Mesenchymal stem cell (in vitro differentiated cells and primary cell): ENCODE data around the gene SYPL1.

Source experiments
- DNase-seq: peaks from one replicate; pipeline ENCODE4 v3.0.0-alpha.2; 2013
- H2AFZ ChIP-seq: one replicate; pipeline ENCODE4 v1.6.1; 2013; ENCODE audit warnings: low read depth, mild to moderate bottlenecking, control low read depth, inconsistent platforms, low read length, moderate library complexity
- H2AK5ac ChIP-seq: 2 replicates; pipeline ENCODE4 v1.6.1; 2013; ENCODE audit warnings: low read length, moderate library complexity, mild to moderate bottlenecking, inconsistent platforms; ENCODE audit not compliant: severe bottlenecking
- H2BK120ac ChIP-seq: one replicate; pipeline ENCODE4 v1.6.1; 2013; ENCODE audit warnings: low read depth, mild to moderate bottlenecking, inconsistent platforms, low read length, moderate library complexity
- H2BK12ac ChIP-seq, 2 experiments: one replicate each; pipeline ENCODE4 v1.6.1; 2013; ENCODE audit warnings: inconsistent platforms in 2 of 2, low read length in 2 of 2, mild to moderate bottlenecking in 2 of 2, moderate library complexity in 2 of 2, control low read depth in 1 of 2
- H2BK15ac ChIP-seq: one replicate; pipeline ENCODE4 v1.6.1; 2013; ENCODE audit warnings: mild to moderate bottlenecking, low read depth, inconsistent platforms; ENCODE audit not compliant: poor library complexity, severe bottlenecking
- H2BK5ac ChIP-seq: 2 replicates; pipeline ENCODE4 v1.6.1; 2013; ENCODE audit warnings: low read depth, mild to moderate bottlenecking, low read length, control low read depth, inconsistent platforms; ENCODE audit not compliant: poor library complexity, severe bottlenecking
- H3K14ac ChIP-seq, 2 experiments: one replicate each; pipeline ENCODE4 v1.6.1; 2013; ENCODE audit warnings: inconsistent platforms in 2 of 2, low read length in 2 of 2, control low read depth in 1 of 2, mild to moderate bottlenecking in 1 of 2, moderate library complexity in 1 of 2
- H3K18ac ChIP-seq, 2 experiments: one replicate each; pipeline ENCODE4 v1.6.1; 2013; ENCODE audit warnings: inconsistent platforms in 2 of 2, low read length in 2 of 2, control low read depth in 1 of 2, low read depth in 1 of 2, mild to moderate bottlenecking in 1 of 2
- H3K23ac ChIP-seq, 2 experiments: one replicate each; pipeline ENCODE4 v1.6.1; 2013; ENCODE audit warnings: inconsistent platforms in 2 of 2, low read length in 2 of 2, mild to moderate bottlenecking in 2 of 2, moderate library complexity in 2 of 2, control low read depth in 1 of 2
- H3K27ac ChIP-seq: 2 replicates; pipeline ENCODE4 v1.5.1; 2013; ENCODE audit warnings: mild to moderate bottlenecking, moderate library complexity, low read length, control low read depth, inconsistent platforms; ENCODE audit not compliant: poor library complexity, severe bottlenecking
- H3K27me3 ChIP-seq, 2 experiments: 2 replicates each; pipeline versions ENCODE4 v1.6.1 to v1.7.0; 2013; ENCODE audit warnings: low read length in 2 of 2, mild to moderate bottlenecking in 2 of 2, moderate library complexity in 2 of 2, control low read depth in 1 of 2, inconsistent platforms in 1 of 2; ENCODE audit not compliant: control insufficient read depth in 1 of 2, insufficient read depth in 1 of 2
- H3K36me3 ChIP-seq, 2 experiments: 2 replicates each; pipeline versions ENCODE4 v1.6.1 to v1.7.0; 2013; ENCODE audit warnings: low read length in 2 of 2, control low read depth in 1 of 2, inconsistent platforms in 1 of 2, low read depth in 1 of 2, mild to moderate bottlenecking in 1 of 2; ENCODE audit not compliant: insufficient read depth in 2 of 2, control insufficient read depth in 1 of 2
- H3K4ac ChIP-seq, 2 experiments: one replicate each; pipeline ENCODE4 v1.6.1; 2013; ENCODE audit warnings: inconsistent platforms in 2 of 2, low read length in 2 of 2, mild to moderate bottlenecking in 2 of 2, moderate library complexity in 2 of 2, control low read depth in 1 of 2, low read depth in 1 of 2
- H3K4me1 ChIP-seq: 2 replicates; pipeline ENCODE4 v1.6.1; 2013; ENCODE audit warnings: low read depth, low read length, control low read depth; ENCODE audit not compliant: control insufficient read depth, insufficient read depth
- H3K4me2 ChIP-seq: 2 replicates; pipeline ENCODE4 v1.6.1; 2013; ENCODE audit warnings: low read length, mild to moderate bottlenecking, inconsistent platforms; ENCODE audit not compliant: poor library complexity, severe bottlenecking
- H3K4me3 ChIP-seq, 2 experiments: 2 replicates each; pipeline versions ENCODE4 v1.5.1 to v1.7.0; 2013; ENCODE audit warnings: low read length in 2 of 2, mild to moderate bottlenecking in 2 of 2, control low read depth in 1 of 2, low read depth in 1 of 2; ENCODE audit not compliant: insufficient read depth in 1 of 2
- H3K79me1 ChIP-seq: replicated peaks from 2 replicates; pipeline ENCODE4 v1.6.1; 2013; ENCODE audit warnings: mild to moderate bottlenecking, control low read depth, low read length, inconsistent platforms; ENCODE audit not compliant: poor library complexity, severe bottlenecking
- H3K9ac ChIP-seq: 2 replicates; pipeline ENCODE4 v1.7.0; 2013; ENCODE audit warnings: mild to moderate bottlenecking, low read length, moderate library complexity
- H3K9me3 ChIP-seq: 2 replicates; pipeline ENCODE4 v1.7.0; 2013; ENCODE audit warnings: mild to moderate bottlenecking, low read length; ENCODE audit not compliant: control insufficient read depth
- H4K8ac ChIP-seq: one replicate; pipeline ENCODE4 v1.6.1; 2013; ENCODE audit warnings: inconsistent platforms, mild to moderate bottlenecking, low read length, moderate library complexity
- H4K91ac ChIP-seq: one replicate; pipeline ENCODE4 v1.6.1; 2013; ENCODE audit warnings: mild to moderate bottlenecking, low read length, inconsistent platforms
- WGBS: methylation state at CpG from one replicate; pipeline ENCODE4 v1.1.7; 2013; ENCODE audit warnings: mixed read lengths; 5-methylcytosine and 5-hydroxymethylcytosine counted together

Gene SYPL1

DNA sequence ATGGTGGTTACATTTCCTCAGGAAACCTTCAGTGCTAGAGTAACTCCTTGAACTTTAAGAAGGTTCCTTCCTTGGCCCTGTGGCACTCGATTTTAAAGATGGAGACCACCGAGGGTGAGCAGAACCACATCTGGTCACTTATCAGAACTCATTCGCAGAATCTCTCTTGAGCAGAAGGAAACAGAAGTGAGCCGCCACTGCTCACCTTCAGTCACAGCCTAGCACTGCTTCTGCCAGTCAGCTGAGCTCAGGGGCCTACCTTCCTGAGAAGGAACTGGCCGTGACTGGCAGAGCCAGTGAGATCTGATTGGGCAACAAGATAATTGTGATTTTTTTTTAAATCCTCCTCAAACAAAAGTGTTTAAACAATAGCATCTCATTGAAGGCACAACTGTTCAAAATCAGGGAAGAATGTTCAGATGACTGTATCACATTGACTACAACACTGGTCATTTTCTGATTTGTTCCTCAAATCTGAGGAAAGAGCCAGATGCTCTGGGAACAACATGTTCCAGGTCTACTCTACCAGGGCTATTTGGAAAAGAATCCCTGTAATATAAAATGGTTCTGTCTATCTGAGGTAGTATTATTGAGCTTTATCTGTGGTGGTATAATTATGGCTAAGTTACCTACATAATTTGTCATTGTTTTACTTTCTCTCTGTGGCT, 2.7 kb upstream of the SYPL1 start:
- H3K18ac ChIP-seq: no peak overlapping the region
- no peak overlapping the region for H4K8ac ChIP-seq
- H4K91ac ChIP-seq: no peak overlapping the region
- no peaks in the 10 kb centered on the region for H3K79me1 ChIP-seq
- H3K36me3 ChIP-seq: no peaks in the 10 kb centered on the region
- H2BK12ac ChIP-seq: no peak overlapping the region
- H3K27me3 ChIP-seq: no peaks in the 10 kb centered on the region
- no peak overlapping the region for H3K14ac ChIP-seq
- no peak overlapping the region for H3K4ac ChIP-seq
- no peak overlapping the region for H2BK120ac ChIP-seq
- H3K23ac ChIP-seq: no peak overlapping the region
- no peak overlapping the region for H2BK15ac ChIP-seq
- H3K4me2 ChIP-seq: no peak overlapping the region
- H3K4me3 ChIP-seq: no peak overlapping the region
- no peak for DNase-seq
- no peaks in the 10 kb centered on the region for H3K4me1 ChIP-seq
- H3K27ac ChIP-seq: no peak overlapping the region
- WGBS: 89% methylated on average over 5 of the region's 5 CpGs
- no peak overlapping the region for H2AK5ac ChIP-seq
- no peak overlapping the region for H2BK5ac ChIP-seq
- H3K9ac ChIP-seq: no peak overlapping the region
- H3K9me3 ChIP-seq: no peaks in the 10 kb centered on the region
- no peak overlapping the region for H2AFZ ChIP-seq

DNA sequence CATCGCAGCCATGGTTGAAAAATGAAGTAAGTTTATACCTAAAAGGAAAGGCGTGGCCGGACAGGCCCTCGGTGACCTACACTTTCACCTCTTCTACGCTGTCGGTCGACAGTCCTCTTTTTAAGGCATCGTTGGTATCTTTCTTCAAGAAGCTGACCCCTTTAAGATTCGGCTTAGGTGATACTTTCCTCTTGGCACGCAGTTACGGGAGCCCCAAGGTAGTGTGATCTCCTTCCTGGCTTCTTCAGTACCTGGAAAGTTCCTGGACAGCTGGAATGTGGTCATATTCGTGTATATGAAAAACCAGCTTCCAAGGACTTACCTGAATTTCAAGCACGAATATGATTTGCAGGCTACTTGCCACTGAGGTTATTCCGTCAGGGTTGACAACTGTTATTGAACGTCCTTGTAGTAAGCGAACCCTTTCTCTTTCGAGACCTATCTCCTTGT, 885 bp upstream of the SYPL1 start:
- no peak overlapping the region for H3K4me2 ChIP-seq
- no peak overlapping the region for H2BK120ac ChIP-seq
- no peak overlapping the region for H4K91ac ChIP-seq
- peak overlapping the region in 1 of 2 experiments; percentile 52 for H2BK12ac ChIP-seq
- H3K27me3 ChIP-seq: no peaks in the 10 kb centered on the region
- DNase-seq: no peak
- H4K8ac ChIP-seq: peak overlapping the region; percentile 36
- H2BK5ac ChIP-seq: no peak overlapping the region
- peak overlapping the region; percentile 94 for H3K9ac ChIP-seq
- peak overlapping the region in 1 of 2 experiments; percentile 85 for H3K4me3 ChIP-seq
- H3K14ac ChIP-seq: no peak overlapping the region
- H3K9me3 ChIP-seq: no peaks in the 10 kb centered on the region
- H3K79me1 ChIP-seq: no peaks in the 10 kb centered on the region
- H2AFZ ChIP-seq: no peak overlapping the region
- H2BK15ac ChIP-seq: no peak overlapping the region
- H3K4me1 ChIP-seq: no peaks in the 10 kb centered on the region
- no peak overlapping the region for H3K23ac ChIP-seq
- no peak overlapping the region for H3K27ac ChIP-seq
- peak overlapping the region; percentile 49 for H2AK5ac ChIP-seq
- 89% methylated on average over 17 of the region's 17 CpGs for WGBS
- H3K4ac ChIP-seq: no peak overlapping the region
- H3K18ac ChIP-seq: no peak overlapping the region
- H3K36me3 ChIP-seq: no peaks in the 10 kb centered on the region

DNA sequence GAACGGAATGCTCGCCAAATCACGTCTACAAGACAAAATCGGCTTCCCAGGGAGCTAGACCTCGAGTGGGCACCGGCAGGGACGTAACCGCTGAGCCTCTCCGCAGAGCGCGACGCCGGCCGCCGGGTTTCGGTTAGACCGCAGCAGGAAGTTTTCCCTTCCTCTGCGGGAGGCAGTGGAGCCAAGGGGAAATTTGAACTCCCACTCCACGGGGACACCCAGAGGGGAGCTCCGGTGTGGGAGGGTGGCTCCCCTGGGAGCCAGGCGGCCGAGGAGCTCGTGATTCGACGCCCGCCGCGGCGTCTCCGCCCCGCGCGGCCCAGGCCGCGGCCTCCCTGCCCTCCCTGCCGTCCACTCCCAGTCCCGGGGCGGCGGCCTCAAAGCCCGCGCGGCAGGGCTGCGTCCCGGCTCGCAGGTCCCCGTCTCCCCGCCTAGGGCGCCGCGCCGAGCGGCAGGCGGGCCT, 426 bp downstream of the SYPL1 start:
- peak overlapping the region; percentile 97 for H2BK120ac ChIP-seq
- H4K8ac ChIP-seq: peak overlapping the region; percentile 95
- DNase-seq: peak; percentile 73
- H2AK5ac ChIP-seq: no peak overlapping the region
- H2BK12ac ChIP-seq: peak overlapping the region in 1 of 2 experiments; percentile 77
- H3K27ac ChIP-seq: peak overlapping the region; percentile 97
- H3K4me3 ChIP-seq: peak overlapping the region; percentile 84 to 85
- H3K4me1 ChIP-seq: no peaks in the 10 kb centered on the region
- peak overlapping the region; percentile 94 for H3K9ac ChIP-seq
- H2BK15ac ChIP-seq: peak overlapping the region; percentile 99
- WGBS: 0% methylated on average over 43 of the region's 53 CpGs
- H3K9me3 ChIP-seq: no peaks in the 10 kb centered on the region
- peak overlapping the region; percentile 61 for H3K4me2 ChIP-seq
- peak overlapping the region; percentile 99 to 100 for H3K18ac ChIP-seq
- H2BK5ac ChIP-seq: peak overlapping the region; percentile 99
- H2AFZ ChIP-seq: peak overlapping the region; percentile 91
- peak overlapping the region; percentile 43 to 98 for H3K14ac ChIP-seq
- peak overlapping the region; percentile 82 to 96 for H3K23ac ChIP-seq
- peak overlapping the region; percentile 91 to 99 for H3K4ac ChIP-seq
- no peaks in the 10 kb centered on the region for H3K36me3 ChIP-seq
- H3K27me3 ChIP-seq: no peaks in the 10 kb centered on the region
- peak overlapping the region; percentile 93 for H4K91ac ChIP-seq
- H3K79me1 ChIP-seq: no peaks in the 10 kb centered on the region

DNA sequence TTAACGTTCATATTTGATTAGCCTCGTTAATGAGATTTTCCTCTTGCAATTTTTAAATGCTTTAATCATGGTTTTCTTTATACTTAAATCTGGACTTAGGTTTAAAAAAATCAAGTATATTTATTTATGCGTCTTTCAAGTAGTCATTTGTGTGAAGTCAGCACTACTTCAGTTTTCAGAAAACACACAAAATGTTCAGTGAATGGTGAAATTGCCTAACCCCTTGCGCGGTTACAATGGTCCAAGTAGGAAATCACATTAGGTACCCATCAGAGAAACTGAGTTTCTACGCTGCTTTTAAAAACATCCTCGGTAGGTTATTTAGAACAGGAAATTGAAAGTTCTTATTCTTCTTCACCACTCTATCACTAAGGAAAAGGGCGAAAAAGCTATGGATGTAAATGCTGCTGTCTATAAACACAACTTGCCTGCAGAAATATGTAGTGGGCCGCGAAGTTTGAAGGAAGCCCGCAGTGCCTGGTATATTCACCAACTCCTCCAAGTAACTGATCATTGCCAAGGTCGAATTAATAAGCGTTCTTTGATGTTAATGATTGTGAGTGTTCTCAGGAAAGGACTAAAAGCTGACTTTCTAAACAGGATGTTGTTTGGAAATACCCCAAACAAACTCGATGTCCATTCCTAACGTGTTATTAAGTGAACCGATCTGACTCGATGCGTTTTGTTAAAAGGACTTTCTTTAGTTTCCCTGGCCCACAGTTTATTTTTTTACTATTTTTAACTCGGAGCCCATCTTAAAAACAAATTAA, 1.0 kb downstream of the SYPL1 start:
- Histone ChIP-seq H2AK5ac (no peak overlapping the region), H2BK120ac (peak overlapping the region; percentile 97), H3K18ac (peak overlapping the region in 1 of 2 experiments; percentile 100), H3K4me2 (peak overlapping the region; percentile 68), H4K91ac (no peak overlapping the region), H3K27ac (peak overlapping the region; percentile 91), H3K79me1 (no peaks in the 10 kb centered on the region), H2BK12ac (no peak overlapping the region), H3K27me3 (no peaks in the 10 kb centered on the region), H3K9me3 (no peaks in the 10 kb centered on the region), H3K36me3 (no peaks in the 10 kb centered on the region), H3K4ac (peak overlapping the region in 1 of 2 experiments; percentile 91), H3K14ac (peak overlapping the region in 1 of 2 experiments; percentile 43), H3K4me1 (no peaks in the 10 kb centered on the region), H2BK5ac (peak overlapping the region; percentile 99), H2AFZ (no peak overlapping the region), H3K23ac (peak overlapping the region in 1 of 2 experiments; percentile 82), H2BK15ac (no peak overlapping the region), H3K9ac (peak overlapping the region; percentile 94), H4K8ac (no peak overlapping the region), H3K4me3 (peak overlapping the region; percentile 84 to 85)
- WGBS: under 1% methylated on average over 10 of the region's 19 CpGs
- DNase-seq: peak; percentile 69
